ENCODE data around the gene CACNA1A.

CACNA1A gene

DNA sequence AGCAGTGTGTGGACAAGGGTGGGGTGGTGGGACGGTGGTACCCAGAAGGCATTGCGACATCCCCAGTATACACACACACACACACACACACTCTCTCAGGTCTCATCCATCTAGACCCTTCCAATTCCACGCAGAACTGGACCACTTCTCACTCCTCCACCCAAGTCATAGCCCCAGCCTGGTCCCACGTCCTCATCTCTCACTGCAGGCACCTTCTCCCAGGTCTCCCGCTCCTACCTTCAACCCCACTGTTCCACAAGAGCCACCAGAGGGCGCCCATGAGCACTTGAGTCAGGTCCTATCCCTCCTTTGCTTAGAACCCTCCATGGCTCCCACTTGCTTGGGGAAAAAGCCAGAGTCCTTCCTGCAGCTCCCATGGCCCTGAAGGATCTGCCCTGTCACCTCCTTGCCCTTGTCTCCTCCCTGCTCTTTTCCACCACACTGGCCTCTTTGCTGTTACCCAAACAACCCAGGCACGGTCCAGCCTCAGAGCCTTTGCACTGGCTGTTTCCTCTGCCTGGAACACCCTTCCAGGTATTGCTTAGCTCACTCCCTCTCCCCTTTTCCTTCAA, 293.4 kb downstream of the CACNA1A start:
- TF ChIP-seq, protein P1, sequence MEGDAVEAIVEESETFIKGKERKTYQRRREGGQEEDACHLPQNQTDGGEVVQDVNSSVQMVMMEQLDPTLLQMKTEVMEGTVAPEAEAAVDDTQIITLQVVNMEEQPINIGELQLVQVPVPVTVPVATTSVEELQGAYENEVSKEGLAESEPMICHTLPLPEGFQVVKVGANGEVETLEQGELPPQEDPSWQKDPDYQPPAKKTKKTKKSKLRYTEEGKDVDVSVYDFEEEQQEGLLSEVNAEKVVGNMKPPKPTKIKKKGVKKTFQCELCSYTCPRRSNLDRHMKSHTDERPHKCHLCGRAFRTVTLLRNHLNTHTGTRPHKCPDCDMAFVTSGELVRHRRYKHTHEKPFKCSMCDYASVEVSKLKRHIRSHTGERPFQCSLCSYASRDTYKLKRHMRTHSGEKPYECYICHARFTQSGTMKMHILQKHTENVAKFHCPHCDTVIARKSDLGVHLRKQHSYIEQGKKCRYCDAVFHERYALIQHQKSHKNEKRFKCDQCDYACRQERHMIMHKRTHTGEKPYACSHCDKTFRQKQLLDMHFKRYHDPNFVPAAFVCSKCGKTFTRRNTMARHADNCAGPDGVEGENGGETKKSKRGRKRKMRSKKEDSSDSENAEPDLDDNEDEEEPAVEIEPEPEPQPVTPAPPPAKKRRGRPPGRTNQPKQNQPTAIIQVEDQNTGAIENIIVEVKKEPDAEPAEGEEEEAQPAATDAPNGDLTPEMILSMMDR (IDR thresholded peaks at IDR 0.05; ENCODE audit: low read depth, low read length, missing control alignments): peak; percentile 79
- H3K27me3 ChIP-seq (replicated peaks): no peaks in the 10 kb centered on the region
- DNase-seq: peak; percentile 38
- H3K36me3 ChIP-seq (replicated peaks): no peaks in the 10 kb centered on the region
- in situ Hi-C loops (cut with HindIII; ENCODE audit: low pct_ligation_motif_present, low sequenced_read_pairs): no loop called here
- no peak overlapping the region for H3K27ac ChIP-seq
- no peak overlapping the region for H3K4me3 ChIP-seq (ENCODE audit: low read depth, low read length)

DNA sequence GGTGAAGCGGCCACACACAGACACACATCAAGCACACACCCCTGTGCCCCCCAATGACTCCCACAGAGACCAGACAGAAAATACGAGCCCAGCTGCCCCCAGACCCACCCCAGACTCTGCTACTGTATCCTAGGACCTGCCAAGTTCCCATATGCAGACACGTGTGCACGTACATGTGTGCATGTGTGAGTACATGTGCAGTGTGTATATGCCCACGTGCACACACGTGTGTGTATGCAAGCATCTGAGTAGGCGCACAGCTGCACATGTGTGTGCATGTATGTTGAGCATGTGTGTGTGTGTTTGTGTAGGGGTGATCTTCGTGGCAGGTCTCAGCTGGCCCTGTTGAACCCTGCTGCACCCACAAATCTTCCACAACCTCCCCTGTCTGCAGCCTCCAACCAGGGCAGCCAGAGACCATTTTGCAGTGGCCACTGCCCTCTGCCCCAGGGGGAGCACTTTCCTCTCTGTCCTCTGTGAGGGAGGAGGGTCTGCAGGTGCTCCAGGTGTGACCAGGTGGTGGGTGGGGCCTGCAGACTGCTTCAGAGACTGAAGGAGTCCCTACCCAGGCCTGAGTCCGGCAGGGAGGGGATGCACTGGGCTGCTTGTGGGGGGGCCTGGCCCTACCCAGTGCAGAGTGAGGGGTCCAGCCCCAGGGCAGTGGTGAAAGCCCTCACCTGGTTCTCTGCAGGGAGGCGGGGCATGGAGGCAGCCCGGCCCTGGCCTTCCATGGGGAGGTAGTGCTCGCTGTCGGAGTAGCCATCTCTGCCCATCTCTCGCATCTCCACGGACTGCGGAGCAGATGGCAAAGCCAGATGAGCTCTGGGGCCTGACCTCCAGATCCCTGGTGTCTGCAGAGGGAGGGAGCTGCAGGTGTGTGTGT, 294.6 kb downstream of the CACNA1A start:
- DNase-seq: no peak
- H3K27ac ChIP-seq: no peak overlapping the region
- H3K36me3 ChIP-seq (replicated peaks): no peaks in the 10 kb centered on the region
- TF ChIP-seq, protein P1 (IDR thresholded peaks at IDR 0.05; ENCODE audit: low read depth, low read length, missing control alignments): no peak
- H3K4me3 ChIP-seq (ENCODE audit: low read depth, low read length): no peak overlapping the region
- in situ Hi-C loops (cut with HindIII; ENCODE audit: low pct_ligation_motif_present, low sequenced_read_pairs): no loop called here
- no peaks in the 10 kb centered on the region for H3K27me3 ChIP-seq (replicated peaks)

DNA sequence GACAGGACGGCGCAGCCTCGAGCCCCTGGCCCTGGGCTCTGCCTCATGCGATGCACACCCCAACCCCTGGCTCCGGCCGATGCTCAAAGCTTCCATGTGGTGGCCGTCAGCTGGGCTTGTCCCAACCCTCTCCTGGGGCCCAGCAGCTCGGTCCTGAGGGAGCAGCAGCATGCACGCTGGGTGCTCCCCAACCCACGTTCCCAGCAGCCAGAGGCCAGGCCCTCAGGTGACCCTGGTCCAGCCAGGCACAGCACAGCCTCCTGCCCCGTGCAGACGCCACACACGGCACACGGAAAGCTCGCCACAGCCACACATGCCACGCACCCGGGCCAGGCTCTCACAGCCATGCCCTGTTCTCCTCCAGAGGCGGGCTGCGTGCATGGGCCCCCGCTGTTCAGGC, 295.3 kb downstream of the CACNA1A start:
- DNase-seq: no peak
- in situ Hi-C loops (cut with HindIII; ENCODE audit: low pct_ligation_motif_present, low sequenced_read_pairs): no loop called here
- Histone ChIP-seq H3K36me3 (replicated peaks) (no peaks in the 10 kb centered on the region), H3K4me3 (ENCODE audit: low read depth, low read length) (no peak overlapping the region), H3K27me3 (replicated peaks) (no peaks in the 10 kb centered on the region), H3K27ac (no peak overlapping the region)
- TF ChIP-seq, protein P1 (IDR thresholded peaks at IDR 0.05; ENCODE audit: low read depth, low read length, missing control alignments): no peak

DNA sequence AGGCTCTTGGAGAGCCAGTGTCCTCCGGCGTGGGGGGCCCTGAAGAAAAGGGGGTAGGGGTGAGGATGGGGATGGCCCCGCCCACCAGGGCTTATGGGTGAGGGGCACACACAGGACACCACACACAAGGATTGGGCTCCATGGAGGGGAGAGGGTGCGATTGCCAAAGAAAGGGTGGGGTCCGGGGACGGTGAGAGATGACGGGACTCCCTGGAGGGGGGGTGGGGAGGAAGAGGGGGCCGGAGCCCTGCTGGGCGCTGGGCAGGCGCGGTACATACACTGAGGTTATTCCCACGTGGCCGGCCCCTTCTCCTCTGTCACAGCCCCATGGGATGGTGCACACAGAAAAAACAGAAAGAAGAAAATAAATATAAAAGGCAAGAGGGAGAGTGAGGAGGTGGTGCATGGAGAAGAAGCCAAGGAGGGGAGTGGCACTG, 295.9 kb downstream of the CACNA1A start:
- in situ Hi-C loops (cut with HindIII; ENCODE audit: low pct_ligation_motif_present, low sequenced_read_pairs): no loop called here
- no peak for DNase-seq
- Histone ChIP-seq H3K27me3 (replicated peaks) (no peaks in the 10 kb centered on the region), H3K36me3 (replicated peaks) (no peaks in the 10 kb centered on the region), H3K4me3 (ENCODE audit: low read depth, low read length) (no peak overlapping the region), H3K27ac (no peak overlapping the region)
- TF ChIP-seq, protein P1 (IDR thresholded peaks at IDR 0.05; ENCODE audit: low read depth, low read length, missing control alignments): no peak

DNA sequence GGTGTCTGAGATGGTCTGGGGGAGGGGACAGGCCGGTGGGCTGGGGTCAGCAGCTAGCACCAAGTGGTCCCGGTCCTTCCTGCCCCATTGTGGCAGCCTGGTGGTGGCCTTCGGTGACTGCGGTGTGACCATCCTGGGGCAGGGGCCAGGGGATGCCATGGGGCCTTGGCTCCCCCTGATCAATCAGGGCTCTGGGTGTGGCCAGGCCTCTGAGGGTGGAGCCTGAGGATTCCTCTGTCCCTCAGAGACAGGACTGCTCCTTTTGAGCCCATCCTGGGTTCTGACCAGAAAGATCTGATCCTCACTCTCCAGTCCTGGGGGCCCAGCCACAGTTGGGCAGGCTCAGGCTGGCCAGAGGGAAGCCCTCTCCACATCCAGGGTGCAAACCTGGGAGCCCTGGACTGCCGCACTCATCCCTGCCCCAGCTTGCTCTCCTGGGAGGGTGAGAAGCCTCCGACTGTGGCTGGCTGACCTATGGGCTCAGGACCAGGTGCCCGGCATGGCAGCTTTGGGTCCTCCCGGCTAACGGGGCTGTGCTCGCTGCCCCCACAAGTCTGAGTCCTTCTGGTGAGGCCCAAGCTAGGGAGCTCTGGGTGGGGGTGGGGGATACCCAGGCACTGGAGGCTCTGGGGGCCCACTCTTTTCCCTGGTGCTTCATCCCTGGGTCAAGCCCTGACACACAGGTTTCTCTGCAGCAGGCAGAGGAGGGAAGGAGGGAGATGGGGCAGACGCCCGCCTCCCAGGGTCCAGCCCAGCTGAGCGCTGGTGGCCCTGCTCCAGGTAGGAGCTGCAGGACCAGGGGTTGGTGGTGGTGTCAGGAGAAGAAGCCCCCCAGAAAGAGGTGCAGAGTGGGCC, 296.6 kb downstream of the CACNA1A start:
- H3K4me3 ChIP-seq (ENCODE audit: low read depth, low read length): no peak overlapping the region
- TF ChIP-seq, protein P1 (IDR thresholded peaks at IDR 0.05; ENCODE audit: low read depth, low read length, missing control alignments): no peak

More for the DNA sequence above, 296.6 kb downstream of the CACNA1A start:
- H3K36me3 ChIP-seq (replicated peaks): no peaks in the 10 kb centered on the region
- no peaks in the 10 kb centered on the region for H3K27me3 ChIP-seq (replicated peaks)
- DNase-seq: no peak
- in situ Hi-C loops (cut with HindIII; ENCODE audit: low pct_ligation_motif_present, low sequenced_read_pairs): no loop called here
- no peak overlapping the region for H3K27ac ChIP-seq

All from brain microvascular endothelial cell (primary cell).